HG03280 (cell line): ENCODE results near the gene IFT172.

Experiments used
- ATAC-seq: cut with Tn5 transposase; IDR thresholded peaks from one replicate; pipeline ENCODE4 v1.9.1; 2021; ENCODE audit warnings: mild to moderate bottlenecking, moderate library complexity; ENCODE audit not compliant: unreplicated experiment

IFT172 gene

DNA sequence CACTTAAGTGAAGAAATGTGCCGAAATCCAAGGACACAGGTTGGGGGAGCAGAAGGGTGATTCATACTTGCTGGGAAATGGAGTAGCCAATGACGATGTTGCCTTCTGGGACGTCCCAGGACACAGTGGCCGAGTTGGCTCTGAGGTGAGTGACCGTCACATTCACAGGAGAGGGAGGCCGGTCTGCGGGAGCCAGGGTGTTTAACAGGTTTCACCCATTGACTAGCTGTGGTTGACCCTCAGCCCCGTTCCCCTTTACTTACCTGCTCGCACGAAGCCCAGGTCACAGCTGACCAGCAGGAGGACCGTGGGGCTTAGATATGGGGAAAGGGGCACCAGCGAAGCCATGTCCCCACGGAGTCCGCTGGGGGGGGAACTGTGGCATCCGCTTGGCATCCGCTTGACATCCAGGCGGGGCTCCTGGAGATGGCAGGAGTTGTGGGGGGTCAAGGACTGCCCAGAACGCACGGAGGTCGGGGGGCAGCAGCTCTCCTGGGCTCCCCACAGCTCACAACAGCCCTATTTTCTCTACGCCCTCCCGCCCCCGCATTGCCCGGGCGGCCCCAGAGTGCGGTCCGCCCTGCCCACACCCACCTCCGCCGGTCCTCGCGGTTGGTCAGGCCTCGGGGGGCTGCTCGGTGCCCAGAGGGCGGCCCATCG is 4.9 kb upstream of the IFT172 start:
- no peak for ATAC-seq

DNA sequence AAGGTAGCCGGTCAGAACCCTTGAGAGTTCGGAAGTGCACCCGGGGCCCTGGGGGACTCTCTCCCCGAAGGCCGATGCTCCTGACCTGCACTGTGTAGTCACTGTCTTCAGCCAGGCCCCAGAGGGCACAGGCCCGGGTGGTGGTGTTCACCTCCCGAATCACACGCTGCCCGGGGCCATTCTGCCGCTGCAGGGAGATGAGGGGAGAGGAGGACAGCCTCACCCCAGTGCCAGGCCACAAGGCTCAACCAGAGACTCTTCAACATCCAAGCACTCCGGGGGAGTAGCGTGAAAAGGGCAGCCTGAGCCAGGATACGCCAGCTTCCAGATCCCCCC is 4.4 kb upstream of the IFT172 start:
- ATAC-seq: no peak

DNA sequence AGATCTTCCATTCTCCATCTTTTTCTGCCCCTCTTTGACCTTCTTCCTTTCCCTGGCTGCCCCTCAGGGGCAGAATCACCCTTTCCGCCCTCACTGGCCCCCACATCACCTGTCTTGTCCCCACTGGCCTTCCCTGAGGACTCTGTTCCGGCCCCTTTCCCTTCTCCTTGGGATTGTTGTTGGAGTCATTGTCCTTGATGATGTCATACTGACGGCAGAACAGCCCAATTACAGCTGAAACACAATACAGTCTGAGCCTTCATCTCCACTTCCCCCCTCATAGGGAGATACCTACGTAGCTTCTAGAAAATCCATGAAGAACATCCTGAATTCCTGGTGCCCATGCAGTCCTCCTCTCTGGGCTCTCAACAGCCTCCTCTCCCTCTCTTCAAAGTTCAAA is 3.0 kb upstream of the IFT172 start:
- no peak for ATAC-seq

DNA sequence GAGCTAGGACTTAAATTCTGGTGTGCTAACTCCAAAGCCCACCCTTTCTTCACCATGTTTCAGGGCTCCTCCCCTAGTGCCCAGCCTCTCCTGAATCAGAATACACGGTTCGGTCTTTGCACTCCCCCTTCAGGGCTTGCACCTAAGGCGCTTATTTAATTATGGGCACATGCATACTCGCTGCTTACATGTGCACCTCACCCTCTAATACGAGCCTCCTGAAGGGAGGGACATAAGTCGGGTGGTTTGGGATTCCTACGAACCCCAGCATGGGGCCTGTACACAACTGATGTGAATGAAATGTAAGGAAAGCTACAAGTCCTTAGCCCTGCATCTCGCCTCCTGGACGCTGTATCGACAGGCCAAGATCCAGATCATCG is 435 bp downstream of the IFT172 start:
- no peak for ATAC-seq

DNA sequence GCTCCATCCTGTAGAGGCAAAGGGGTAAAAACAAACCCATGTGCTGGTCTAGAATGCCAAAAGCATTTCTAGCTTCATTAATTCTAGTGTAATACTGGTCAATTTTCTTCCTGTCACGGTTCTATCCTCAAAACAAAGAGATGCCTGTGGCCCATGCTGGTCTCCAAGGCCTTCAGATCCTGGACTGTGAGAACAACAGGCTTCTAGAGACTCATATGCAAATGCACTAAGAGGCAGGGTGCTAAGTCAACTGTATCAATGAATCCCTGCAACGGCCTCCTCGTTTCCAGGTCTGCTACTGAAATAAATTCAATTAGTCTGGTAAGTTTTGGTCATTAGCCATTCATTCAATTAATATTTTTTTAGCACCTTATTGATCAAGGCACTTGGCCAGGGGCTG is 4.0 kb downstream of the IFT172 start:
- no peak for ATAC-seq

DNA sequence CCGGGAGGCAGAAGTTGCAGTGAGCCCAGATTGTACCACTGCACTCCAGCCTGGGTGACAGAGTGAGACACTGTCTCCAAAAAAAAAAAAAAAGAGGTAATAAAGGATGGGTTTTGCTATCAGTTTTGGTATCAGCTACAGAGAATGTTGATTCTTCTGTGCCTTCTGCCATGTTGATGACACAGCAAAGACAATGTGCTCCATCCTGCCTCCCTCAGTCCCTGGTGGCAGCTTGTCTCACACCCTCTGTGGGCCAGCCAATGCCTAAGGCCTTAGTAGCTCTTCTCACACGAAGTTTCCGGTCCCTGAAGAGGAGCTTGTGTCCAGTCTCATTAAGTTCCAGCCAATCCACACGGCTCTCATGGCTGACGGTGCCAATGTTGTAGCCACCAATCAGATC is 17.6 kb downstream of the IFT172 start:
- ATAC-seq: no peak

DNA sequence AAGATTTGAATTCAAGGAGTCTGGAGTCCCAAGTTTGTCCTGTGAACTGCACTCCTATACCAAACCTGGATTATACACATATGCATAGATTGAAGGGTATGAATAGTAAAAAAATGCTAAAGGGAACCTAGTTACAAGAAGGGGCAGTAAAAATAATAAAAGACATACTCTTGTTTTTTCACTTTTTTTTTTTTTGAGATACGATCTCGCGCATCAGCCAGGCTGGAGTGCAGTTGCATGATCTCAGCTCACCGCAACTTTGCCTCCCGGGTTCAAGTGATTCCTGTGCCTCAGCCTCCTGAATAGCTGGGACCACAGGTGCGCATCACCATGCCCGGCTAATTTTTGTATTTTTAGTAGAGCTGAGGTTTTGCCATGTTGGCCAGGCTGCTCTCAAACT is 25.1 kb downstream of the IFT172 start:
- no peak for ATAC-seq

DNA sequence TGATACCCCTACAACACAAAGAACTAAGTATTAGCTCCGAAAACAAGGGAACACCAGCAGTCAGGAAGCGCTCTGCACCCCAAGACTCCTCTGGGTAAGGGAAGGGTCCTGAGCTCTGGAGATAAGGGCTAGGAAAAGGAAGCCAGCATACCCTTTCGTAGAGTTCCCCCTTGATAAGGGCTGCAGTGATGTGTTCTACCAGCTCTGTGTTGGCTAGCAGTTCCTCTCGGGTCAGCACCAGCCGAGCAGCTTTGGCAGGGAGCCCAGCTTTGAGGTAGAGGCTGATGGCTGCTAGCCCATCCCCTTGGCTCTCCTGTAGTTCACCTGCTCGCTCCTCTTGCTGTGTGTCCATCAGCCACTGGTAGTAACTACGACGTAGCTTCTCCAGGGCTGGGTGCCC is 28.4 kb downstream of the IFT172 start:
- no peak for ATAC-seq

DNA sequence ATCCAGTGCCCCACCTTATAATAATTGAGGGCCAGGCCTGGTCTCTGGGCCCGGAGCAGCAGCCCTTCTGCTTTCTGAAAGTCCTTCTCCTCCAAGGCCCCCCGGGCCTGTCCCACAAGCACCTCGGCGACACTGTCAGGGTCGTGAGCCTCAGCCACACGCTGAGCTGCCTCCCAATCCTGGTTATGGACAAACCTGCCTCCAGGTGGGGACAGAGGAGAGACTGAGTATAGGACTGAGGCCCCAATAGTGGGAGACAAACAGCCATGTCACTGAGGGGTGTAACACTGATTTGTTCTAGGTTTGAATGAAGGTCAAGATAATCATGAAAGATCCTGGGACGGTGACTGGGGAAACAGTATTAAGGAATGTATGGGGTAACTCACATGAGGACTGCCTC is 35.6 kb downstream of the IFT172 start:
- no peak for ATAC-seq

DNA sequence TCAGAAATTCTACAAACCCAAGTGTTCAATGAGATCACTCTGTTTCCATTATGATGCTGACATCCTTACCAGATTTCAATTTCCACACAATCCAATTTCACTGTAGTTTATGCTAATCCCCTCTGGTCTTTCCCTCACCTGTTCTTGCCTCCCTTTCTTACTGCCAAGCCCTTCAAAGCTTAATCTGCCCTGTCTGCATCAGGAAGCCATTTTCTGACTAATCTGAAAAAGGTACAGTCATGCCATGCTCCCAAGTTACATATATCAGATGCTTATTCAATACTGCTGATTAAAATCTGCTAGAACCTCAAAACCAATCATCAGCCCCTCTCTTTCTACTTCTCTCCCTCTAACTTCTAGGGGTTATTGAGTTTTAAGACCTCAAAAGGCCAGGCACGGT is 38.4 kb downstream of the IFT172 start:
- no peak for ATAC-seq

DNA sequence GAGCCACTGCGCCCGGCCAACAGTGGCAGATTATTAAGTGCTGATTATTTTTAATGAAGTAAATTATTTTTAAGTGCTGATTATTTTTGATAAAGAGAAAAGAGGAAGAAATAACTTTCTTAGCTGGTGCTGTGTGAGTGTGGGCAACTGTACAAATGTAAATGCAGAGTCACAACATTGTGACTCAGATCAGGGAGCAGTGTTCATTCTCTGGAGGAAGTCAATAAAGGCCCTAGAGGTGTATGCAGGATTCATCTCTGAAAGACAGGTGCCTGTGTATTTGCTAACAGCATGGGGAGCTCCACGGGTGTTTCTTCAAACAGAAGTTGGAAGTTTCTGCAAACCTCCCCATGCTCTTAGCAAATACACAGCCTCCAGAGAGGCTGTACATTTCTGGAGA is 41.2 kb downstream of the IFT172 start:
- no peak for ATAC-seq

DNA sequence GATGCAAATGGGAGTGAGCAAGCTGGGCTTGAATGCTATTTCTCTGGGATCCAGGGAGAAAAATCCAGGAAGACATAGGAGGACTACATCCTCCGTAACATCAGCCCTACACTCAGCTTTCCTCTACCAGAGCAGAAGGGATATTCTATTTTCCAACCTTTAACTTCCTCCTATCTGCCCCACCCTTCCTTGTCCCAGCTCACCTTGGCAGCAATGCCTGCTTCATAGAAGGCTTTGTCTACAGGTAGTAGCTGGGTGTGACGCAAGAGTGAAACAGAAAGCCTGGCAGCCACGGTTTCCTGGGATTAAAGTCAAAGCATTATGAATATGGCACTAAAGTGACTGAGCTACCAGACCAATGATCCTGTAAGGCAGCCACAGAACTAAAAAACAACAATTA is 43.5 kb downstream of the IFT172 start:
- ATAC-seq: no peak

DNA sequence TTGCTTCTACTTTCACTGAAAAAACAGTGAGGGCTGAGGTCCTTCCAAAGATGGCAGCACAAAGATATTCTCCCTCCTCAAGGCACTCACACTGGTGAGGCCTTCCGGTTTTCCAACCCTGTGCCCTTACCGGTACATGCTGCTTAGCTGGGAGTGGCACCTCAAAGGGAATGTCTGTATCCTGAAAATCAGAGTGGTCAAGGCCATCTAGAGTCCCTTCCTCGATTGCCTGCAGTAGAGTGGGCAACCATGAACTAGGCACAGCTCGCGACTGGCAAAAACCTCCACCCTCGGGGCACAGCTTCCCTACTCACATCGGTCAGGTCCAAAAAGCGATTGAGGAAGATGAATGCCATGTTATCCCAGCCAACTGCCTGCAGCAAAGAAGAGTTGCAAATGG is 43.9 kb downstream of the IFT172 start:
- ATAC-seq: no peak

DNA sequence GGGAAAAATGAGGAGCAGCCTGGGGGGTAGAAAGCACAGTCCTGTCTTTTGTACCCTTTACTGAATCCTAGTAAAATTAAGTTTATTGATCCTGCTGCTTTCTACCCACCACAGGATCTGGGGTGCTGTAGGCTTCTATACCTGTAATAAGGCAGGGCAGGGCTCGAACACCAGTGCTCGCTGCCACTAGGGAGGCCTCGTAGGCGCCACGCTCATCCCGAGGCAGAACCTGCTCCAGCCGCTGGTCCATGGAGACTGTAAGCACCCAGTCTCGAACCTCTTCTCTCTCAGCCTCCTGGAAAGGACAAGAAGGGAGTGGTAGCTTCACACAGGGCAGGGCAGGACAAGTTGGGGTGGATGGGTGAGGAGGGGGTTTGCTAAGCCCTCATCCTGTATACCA is 44.4 kb downstream of the IFT172 start:
- ATAC-seq: no peak

DNA sequence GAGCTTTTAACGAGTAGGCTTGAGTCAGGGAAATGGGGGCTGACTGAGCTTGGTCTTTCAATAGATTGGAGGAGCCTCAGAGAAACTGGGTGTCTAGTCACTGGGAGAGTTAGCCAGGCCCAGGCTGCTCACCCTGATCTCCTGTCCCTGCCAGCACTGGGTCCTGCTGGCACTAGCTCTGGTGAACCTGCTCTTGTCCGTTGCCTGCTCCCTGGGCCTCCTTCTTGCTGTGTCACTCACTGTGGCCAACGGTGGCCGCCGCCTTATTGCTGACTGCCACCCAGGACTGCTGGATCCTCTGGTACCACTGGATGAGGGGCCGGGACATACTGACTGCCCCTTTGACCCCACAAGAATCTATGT is 46.6 kb downstream of the IFT172 start:
- ATAC-seq: no peak

DNA sequence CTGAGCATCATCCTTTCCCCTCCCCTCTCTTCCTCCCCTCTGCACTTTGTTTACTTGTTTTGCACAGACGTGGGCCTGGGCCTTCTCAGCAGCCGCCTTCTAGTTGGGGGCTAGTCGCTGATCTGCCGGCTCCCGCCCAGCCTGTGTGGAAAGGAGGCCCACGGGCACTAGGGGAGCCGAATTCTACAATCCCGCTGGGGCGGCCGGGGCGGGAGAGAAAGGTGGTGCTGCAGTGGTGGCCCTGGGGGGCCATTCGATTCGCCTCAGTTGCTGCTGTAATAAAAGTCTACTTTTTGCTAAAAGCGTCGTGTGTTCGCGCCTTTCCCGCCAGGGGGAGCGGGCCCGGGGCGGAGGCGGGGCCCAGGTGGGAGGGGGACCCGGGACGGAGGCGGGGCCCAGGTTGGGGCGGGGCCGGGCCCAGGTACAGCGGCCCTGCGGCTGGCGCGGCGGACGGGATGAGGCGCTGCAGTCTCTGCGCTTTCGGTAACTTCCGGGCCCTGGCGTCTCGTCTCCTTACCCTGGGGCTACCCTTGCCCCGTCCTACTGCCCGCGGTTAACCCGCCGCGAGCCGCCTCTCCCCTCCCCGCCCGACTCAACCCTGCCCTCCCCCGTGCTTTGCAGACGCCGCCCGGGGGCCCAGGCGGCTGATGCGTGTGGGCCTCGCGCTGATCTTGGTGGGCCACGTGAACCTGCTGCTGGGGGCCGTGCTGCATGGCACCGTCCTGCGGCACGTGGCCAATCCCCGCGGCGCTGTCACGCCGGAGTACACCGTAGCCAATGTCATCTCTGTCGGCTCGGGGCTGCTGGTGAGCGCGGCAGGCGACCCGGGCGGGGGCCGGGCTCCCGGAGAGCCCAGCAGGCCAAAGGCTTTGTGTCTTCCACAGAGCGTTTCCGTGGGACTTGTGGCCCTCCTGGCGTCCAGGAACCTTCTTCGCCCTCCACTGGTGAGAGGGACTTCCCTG is 47.3 kb downstream of the IFT172 start, which contains the start of gene KRTCAP3:
TSS of gene KRTCAP3 (plus strand) at position 424 of the 962 bp plus-strand sequence. CDS start at position 456, 32 bp downstream.
- ATAC-seq: no peak

DNA sequence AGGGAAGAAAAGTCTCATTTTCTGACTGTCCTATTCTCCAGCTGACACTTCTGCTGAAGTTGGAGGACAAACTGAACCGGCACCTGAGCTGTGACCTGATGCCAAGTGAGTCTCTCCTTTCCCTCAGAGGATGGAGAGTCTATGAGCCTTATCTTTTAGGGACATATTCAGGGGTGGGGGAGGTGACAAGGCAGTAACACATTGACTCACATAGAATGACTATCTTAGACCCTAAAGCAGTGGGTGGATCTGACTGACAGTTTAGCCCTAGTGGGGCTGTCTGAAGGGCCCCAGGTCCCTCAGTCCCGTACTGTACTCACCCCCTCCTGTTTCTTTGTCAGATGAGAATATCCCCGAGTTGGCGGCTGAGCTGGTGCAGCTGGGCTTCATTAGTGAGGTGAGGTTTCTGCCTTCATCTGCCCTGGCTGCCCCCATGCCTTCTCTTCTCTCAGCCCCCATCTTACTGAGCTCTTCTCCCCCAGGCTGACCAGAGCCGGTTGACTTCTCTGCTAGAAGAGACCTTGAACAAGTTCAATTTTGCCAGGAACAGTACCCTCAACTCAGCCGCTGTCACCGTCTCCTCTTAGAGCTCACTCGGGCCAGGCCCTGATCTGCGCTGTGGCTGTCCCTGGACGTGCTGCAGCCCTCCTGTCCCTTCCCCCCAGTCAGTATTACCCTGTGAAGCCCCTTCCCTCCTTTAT is 48.2 kb downstream of the IFT172 start:
- ATAC-seq: no peak

DNA sequence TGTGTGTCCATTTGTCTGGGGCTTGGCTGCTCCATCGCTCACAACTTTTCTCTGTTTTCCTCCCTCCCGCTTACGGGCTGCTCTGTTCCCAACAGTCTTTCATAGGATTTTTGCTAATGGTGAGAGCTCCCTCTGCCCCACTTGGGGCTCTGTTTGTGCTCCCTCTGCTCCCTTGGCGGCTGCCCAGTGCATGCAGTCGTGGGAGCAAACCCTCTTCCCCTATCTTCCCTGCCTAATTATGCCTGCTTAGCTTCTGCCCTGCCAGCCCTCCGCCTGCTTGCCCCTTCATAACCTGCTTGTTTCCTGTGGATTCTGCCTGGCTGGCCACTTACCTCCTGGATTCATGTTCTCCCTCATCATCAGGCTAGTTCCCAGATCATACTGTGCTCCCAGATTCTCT is 53.9 kb downstream of the IFT172 start:
- ATAC-seq: no peak

DNA sequence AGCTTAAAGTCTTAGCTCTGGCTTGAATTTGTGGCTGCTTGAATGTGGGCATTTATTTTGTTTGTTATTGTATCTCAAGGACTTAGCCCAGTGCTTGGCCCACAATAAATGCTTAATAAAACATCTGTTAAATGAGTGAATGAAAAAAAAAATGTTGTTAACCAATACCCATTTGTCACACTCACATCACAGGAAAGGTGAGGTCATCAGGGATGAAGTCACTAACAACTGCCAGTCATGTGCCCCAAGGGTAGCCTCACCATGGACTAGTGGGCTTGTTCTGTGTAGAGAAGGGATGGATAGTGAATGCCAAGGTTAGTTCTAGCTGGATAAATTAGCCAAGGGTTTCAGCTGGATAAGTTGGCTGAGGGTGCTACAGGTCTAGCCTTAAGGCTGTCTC is 58.1 kb downstream of the IFT172 start:
- ATAC-seq: no peak

DNA sequence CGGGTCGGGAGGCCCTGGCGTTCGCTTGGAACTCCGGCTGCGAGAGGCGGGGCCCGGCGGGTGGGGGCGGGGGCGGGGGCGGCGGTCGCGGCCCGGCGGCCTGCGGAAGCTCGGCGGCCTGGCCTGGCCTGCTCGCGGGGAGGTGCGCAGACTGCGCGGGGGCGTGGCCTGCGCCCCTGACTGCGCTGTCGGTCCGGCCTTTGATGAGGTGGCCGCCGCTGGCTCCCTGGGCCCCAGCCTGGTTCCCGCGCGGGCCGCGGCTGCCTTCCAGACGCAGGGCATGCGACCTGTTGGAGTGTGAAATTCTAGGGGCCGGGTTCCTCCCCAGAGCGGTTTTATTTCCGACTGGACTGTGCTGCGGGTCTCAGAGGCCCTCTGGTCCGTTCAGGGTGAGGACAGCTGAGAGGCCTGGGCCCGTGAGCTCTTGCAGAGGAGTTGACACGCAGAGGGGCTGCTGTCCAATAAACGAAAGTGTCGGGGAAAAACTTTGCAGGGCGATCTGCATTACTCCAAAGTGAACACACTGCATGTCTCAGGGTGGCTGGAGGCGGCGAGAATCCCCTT is 60.5 kb downstream of the IFT172 start:
- peak; percentile 62 for ATAC-seq

DNA sequence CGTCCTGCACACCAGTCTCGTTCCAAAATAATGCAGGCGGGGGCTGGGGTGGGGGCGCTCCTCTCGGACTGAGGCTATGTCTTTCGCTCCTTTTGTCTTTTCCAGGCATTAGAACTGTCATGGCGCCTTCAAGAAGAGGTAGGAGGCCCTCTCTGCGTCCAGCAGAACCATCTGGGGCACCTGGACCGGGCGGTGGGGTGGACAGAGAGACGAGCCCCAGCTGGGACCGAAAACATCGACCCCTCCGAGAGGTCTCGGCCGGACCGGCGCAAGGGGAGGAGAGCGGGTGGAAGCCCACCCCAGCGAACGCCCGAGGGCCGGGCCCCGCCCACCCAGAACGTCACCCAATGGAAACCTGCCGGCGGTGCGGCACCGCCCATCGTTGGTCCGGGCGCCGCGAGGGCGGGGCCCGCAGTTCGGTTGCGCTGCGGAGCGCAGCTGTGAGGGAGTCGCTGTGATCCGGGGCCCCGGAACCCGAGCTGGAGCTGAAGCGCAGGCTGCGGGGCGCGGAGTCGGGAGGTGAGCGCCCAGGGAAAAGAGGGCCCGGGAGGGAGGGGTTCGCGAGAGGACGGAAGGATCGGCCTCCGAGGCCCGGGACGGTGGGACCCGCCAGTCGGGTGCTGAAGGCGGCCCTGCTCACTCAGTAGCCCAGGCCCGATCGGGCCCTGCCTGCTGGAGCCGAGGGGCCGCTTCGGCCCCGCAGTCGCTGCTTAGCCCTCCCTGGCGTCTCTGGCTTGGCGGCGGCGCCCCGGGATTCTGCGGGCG is 61.1 kb downstream of the IFT172 start, which contains the start of gene NRBP1:
TSS of gene NRBP1 (plus strand) at position 419 of the 765 bp plus-strand sequence. CDS start 4,643 bp downstream, outside the sequence.
- ATAC-seq: peak; percentile 90
